IMR-90 (cell line): ENCODE results near the gene MMAA. TPM values are rescaled to one million over a fixed set of nuclear protein-coding genes. Genes with fewer than 3 reads are reported as not detected.

ENCODE experiments used
- ATAC-seq: fragments of 200-7000 bp; cut with Tn5 transposase; 2 replicates; pipeline ENCODE4 v1.9.1; 2020; ENCODE audit warnings: low read depth, mild to moderate bottlenecking, moderate library complexity
- BruUV-seq: library from RNA; stranded (reverse); fragments of 400-500 nt; replicated peaks from 2 replicates; lab custom pipeline; 2021; lab: Mats Ljungman, UMichigan
- CTCF ChIA-PET: fragments of 300-600 bp; formaldehyde crosslinking; extraction: SDS; loops from one replicate; lab custom pipeline; 2021; ENCODE audit warnings: antibody characterized with exemption; lab: Yijun Ruan, JAX
- POLR2A ChIA-PET: fragments of 300-600 bp; sonication (Branson Sonifier 250); formaldehyde crosslinking; loops from one replicate; lab custom pipeline; 2022; ENCODE audit warnings: antibody characterized with exemption; ENCODE audit not compliant: unreplicated experiment; lab: Charles Lee
- DNase-seq: peaks from one replicate; pipeline ENCODE4 v3.0.0; 2013
- H2AFZ ChIP-seq: replicated peaks from 2 replicates; pipeline ENCODE3; 2013; ENCODE audit warnings: low read length, mild to moderate bottlenecking; ENCODE audit not compliant: poor library complexity
- H2AK5ac ChIP-seq: 2 replicates; pipeline ENCODE4 v1.6.1; 2013; ENCODE audit warnings: low read depth, low read length, inconsistent platforms
- H2AK9ac ChIP-seq: replicated peaks from 2 replicates; pipeline ENCODE3; 2013; ENCODE audit warnings: mild to moderate bottlenecking, low read depth, low read length, moderate library complexity; ENCODE audit not compliant: poor library complexity
- H2BK120ac ChIP-seq: 2 replicates; pipeline ENCODE4 v1.6.1; 2013; ENCODE audit warnings: low read depth, low read length, inconsistent platforms
- H2BK15ac ChIP-seq: 3 replicates; pipeline ENCODE4 v1.6.1; 2013; ENCODE audit warnings: low read depth, low read length, inconsistent platforms
- H2BK20ac ChIP-seq: 2 replicates; pipeline ENCODE4 v1.6.1; 2013; ENCODE audit warnings: low read depth, mild to moderate bottlenecking, inconsistent platforms, low read length, moderate library complexity
- H2BK5ac ChIP-seq: 2 replicates; pipeline ENCODE4 v1.6.1; 2013; ENCODE audit warnings: mild to moderate bottlenecking, low read depth, low read length, inconsistent platforms; ENCODE audit not compliant: poor library complexity, severe bottlenecking
- H3K14ac ChIP-seq: replicated peaks from 2 replicates; pipeline ENCODE4 v1.6.1; 2013; ENCODE audit warnings: low read depth, low read length, inconsistent platforms
- H3K18ac ChIP-seq: 2 replicates; pipeline ENCODE4 v1.6.1; 2013; ENCODE audit warnings: low read depth, low read length, control low read depth
- H3K23ac ChIP-seq: 2 replicates; pipeline ENCODE4 v1.6.1; 2013; ENCODE audit warnings: low read depth, low read length, inconsistent platforms
- H3K27ac ChIP-seq: 2 replicates; pipeline ENCODE4 v1.5.1; 2013; ENCODE audit warnings: mild to moderate bottlenecking, control low read depth, low read length; ENCODE audit not compliant: insufficient read depth
- H3K27me3 ChIP-seq: 2 replicates; pipeline ENCODE4 v1.6.1; 2013; ENCODE audit warnings: low read length; ENCODE audit not compliant: control insufficient read depth, insufficient read depth
- H3K36me3 ChIP-seq: 2 replicates; pipeline ENCODE4 v1.6.1; 2013; ENCODE audit warnings: low read length, mixed read lengths; ENCODE audit not compliant: control insufficient read depth, insufficient read depth
- H3K4ac ChIP-seq: 2 replicates; pipeline ENCODE4 v1.6.1; 2013; ENCODE audit warnings: low read depth, low read length, inconsistent platforms
- H3K4me1 ChIP-seq: 2 replicates; pipeline ENCODE4 v1.6.1; 2013; ENCODE audit warnings: low read length, mixed read lengths; ENCODE audit not compliant: control insufficient read depth, insufficient read depth
- H3K4me2 ChIP-seq: 2 replicates; pipeline ENCODE4 v1.6.1; 2013; ENCODE audit warnings: low read depth, mild to moderate bottlenecking, control low read depth, low read length, moderate library complexity
- H3K4me3 ChIP-seq: 2 replicates; pipeline ENCODE4 v1.5.1; 2013; ENCODE audit warnings: low read depth, mild to moderate bottlenecking, control low read depth, low read length, moderate library complexity; ENCODE audit not compliant: insufficient read depth
- H3K56ac ChIP-seq: 2 replicates; pipeline ENCODE4 v1.6.1; 2013; ENCODE audit warnings: low read length, inconsistent platforms; ENCODE audit not compliant: insufficient read depth; ENCODE audit errors: extremely low read depth
- H3K79me1 ChIP-seq, 2 experiments: 2 replicates each; pipeline ENCODE4 v1.6.1; 2013; ENCODE audit warnings: low read length in 2 of 2, inconsistent platforms in 1 of 2, low read depth in 1 of 2
- H3K9ac ChIP-seq: 2 replicates; pipeline ENCODE4 v1.6.1; 2013; ENCODE audit warnings: low read depth, low read length, control low read depth
- H3K9me1 ChIP-seq: 2 replicates; pipeline ENCODE4 v1.6.1; 2013; ENCODE audit warnings: low read length, inconsistent platforms; ENCODE audit not compliant: insufficient read depth
- H3K9me3 ChIP-seq: 2 replicates; pipeline ENCODE4 v1.6.1; 2013; ENCODE audit warnings: low read length; ENCODE audit not compliant: control insufficient read depth, insufficient read depth
- H4K20me1 ChIP-seq: 2 replicates; pipeline ENCODE4 v1.6.1; 2013; ENCODE audit warnings: low read length, inconsistent platforms; ENCODE audit not compliant: insufficient read depth
- H4K5ac ChIP-seq: 2 replicates; pipeline ENCODE4 v1.6.1; 2013; ENCODE audit warnings: mild to moderate bottlenecking, low read depth, low read length, control low read depth
- H4K8ac ChIP-seq, 2 experiments: 2 replicates each; pipeline ENCODE4 v1.6.1; 2013; ENCODE audit warnings: low read depth in 2 of 2, low read length in 2 of 2, control low read depth in 1 of 2, inconsistent platforms in 1 of 2
- H4K91ac ChIP-seq: 2 replicates; pipeline ENCODE4 v1.6.1; 2013; ENCODE audit warnings: low read depth, low read length, inconsistent platforms; ENCODE audit not compliant: insufficient read depth
- BHLHE40 ChIP-seq: fragments of 150-350 bp; IDR thresholded peaks from 2 replicates; pipeline ENCODE4 v1.6.1; 2016; ENCODE audit warnings: mild to moderate bottlenecking, low read depth, low read length
- CEBPB ChIP-seq: IDR thresholded peaks from 2 replicates; pipeline ENCODE4 v1.6.1; 2012; ENCODE audit warnings: low read depth, low read length, improper control_type of control experiment
- CHD1 ChIP-seq: IDR thresholded peaks from 2 replicates; pipeline ENCODE4 v1.6.1; 2012; ENCODE audit warnings: low read depth, low read length, improper control_type of control experiment
- CTCF ChIP-seq: conservative IDR thresholded peaks from 2 replicates; pipeline ENCODE4 v1.5.1; 2012; ENCODE audit warnings: mild to moderate bottlenecking, low read depth, low read length, improper control_type of control experiment
- ELK1 ChIP-seq: fragments of 150-350 bp; IDR thresholded peaks from 2 replicates; pipeline ENCODE4 v1.6.1; 2016; ENCODE audit warnings: low read depth, mild to moderate bottlenecking, low read length, moderate library complexity, borderline replicate concordance
- FOS ChIP-seq: fragments of 150-350 bp; IDR thresholded peaks from 2 replicates; pipeline ENCODE4 v1.6.1; 2016; ENCODE audit warnings: low read depth, low read length
- MAFK ChIP-seq: IDR thresholded peaks from 2 replicates; pipeline ENCODE4 v1.6.1; 2012; ENCODE audit warnings: low read depth, low read length, improper control_type of control experiment
- RAD21 ChIP-seq: IDR thresholded peaks from 2 replicates; pipeline ENCODE4 v1.6.1; 2012; ENCODE audit warnings: low read length, improper control_type of control experiment
- RCOR1 ChIP-seq: IDR thresholded peaks from 2 replicates; pipeline ENCODE4 v1.6.1; 2012; ENCODE audit warnings: mild to moderate bottlenecking, low read length, improper control_type of control experiment; ENCODE audit not compliant: insufficient replicate concordance
- RFX5 ChIP-seq: IDR thresholded peaks from 2 replicates; pipeline ENCODE4 v1.8.0; 2012; ENCODE audit warnings: low read depth, mild to moderate bottlenecking, low read length, moderate library complexity
- SMC3 ChIP-seq: fragments of 150-350 bp; IDR thresholded peaks from 2 replicates; pipeline ENCODE4 v1.6.1; 2016; ENCODE audit warnings: low read depth, mild to moderate bottlenecking, antibody characterized with exemption, low read length, moderate library complexity
- USF2 ChIP-seq: fragments of 150-350 bp; IDR thresholded peaks from 2 replicates; pipeline ENCODE4 v1.6.1; 2017; ENCODE audit warnings: mild to moderate bottlenecking, antibody characterized with exemption, low read length, low read depth
- WGBS, 2 experiments: methylation state at CpG; one replicate each; pipeline versions ENCODE4 v1.1.5 to v1.1.7; 2013; ENCODE audit warnings: missing lambda C conversion rate in 2 of 2; ENCODE audit not compliant: insufficient read length in 1 of 2; ENCODE audit errors: extremely low coverage in 2 of 2; 5-methylcytosine and 5-hydroxymethylcytosine counted together
- dilution Hi-C: fragments of 300-500 bp; cut with HindIII; formaldehyde crosslinking; loops from one replicate; pipeline ENCODE4 v1.14.3; 2018; ENCODE audit warnings: low sequenced_read_pairs; ENCODE audit not compliant: unreplicated experiment
- in situ Hi-C: fragments of 300-500 bp; cut with MboI; formaldehyde crosslinking; loops from 3 replicates; pipeline ENCODE4 v1.14.3; 2019; ENCODE audit warnings: low sequenced_read_pairs, inconsistent platforms, mixed read lengths
- intact Hi-C: fragments of 100-400 bp; cut with micrococcal nuclease; formaldehyde crosslinking; loops from 2 replicates; pipeline ENCODE4 v1.10.0; 2022
- polyA plus RNA-seq, 3 experiments: library from polyadenylated mRNA; depleted of rRNA; stranded (reverse); fragments of >200 nt; gene quantifications; 2 replicates each; pipeline ENCODE4 v1.2.3, GENCODE V29; 2012; ENCODE audit warnings: low replicate concordance in 1 of 3
- total RNA-seq: library from RNA; depleted of rRNA; stranded (reverse); fragments of >200 nt; gene quantifications from 2 replicates; pipeline ENCODE4 v1.2.3, GENCODE V29; 2012

The MMAA gene
- total and polyA plus RNA-seq, 2 of the 4 experiments (the other 2 are of a cell fraction), result 4.4 to 5.2 TPM

GRCh38 chr4:145663194-145663593, 44.0 kb downstream of the MMAA start:
- H4K5ac ChIP-seq, result no peak overlapping the region
- H3K27me3 ChIP-seq, result no peaks in the 10 kb centered on the region
- H3K9me3 ChIP-seq, result no peaks in the 10 kb centered on the region
- H2BK120ac ChIP-seq, result no peak overlapping the region
- H2AK5ac ChIP-seq, result no peak overlapping the region
- no TSS peak for BruUV-seq
- no peak overlapping the region for H3K23ac ChIP-seq
- H2AK9ac ChIP-seq, result no peak overlapping the region
- no peak overlapping the region for H3K4me3 ChIP-seq
- no peak overlapping the region for H3K4ac ChIP-seq
- H4K20me1 ChIP-seq, result no peaks in the 10 kb centered on the region
- H3K4me2 ChIP-seq, result no peak overlapping the region
- H3K4me1 ChIP-seq, result no peaks in the 10 kb centered on the region
- no peaks in the 10 kb centered on the region for H3K79me1 ChIP-seq
- ChIA-PET CTCF (no interaction called here), POLR2A (no interaction called here)
- no peak overlapping the region for H3K27ac ChIP-seq
- no peak overlapping the region for H3K18ac ChIP-seq
- no peak overlapping the region for H4K8ac ChIP-seq
- no peak for TF ChIP-seq USF2
- TF ChIP-seq MAFK, result no peak
- no peak for TF ChIP-seq RFX5
- no peak for TF ChIP-seq RCOR1
- no peak for TF ChIP-seq RAD21
- TF ChIP-seq CTCF, result no peak
- TF ChIP-seq BHLHE40, result no peak
- TF ChIP-seq SMC3, result no peak
- TF ChIP-seq CEBPB, result no peak
- no peak for TF ChIP-seq CHD1
- no peak for TF ChIP-seq FOS
- no peak for TF ChIP-seq ELK1
- intact Hi-C loops, result no loop called here
- dilution Hi-C loops, result no loop called here
- H2BK15ac ChIP-seq, result no peak overlapping the region
- H3K56ac ChIP-seq, result no peak overlapping the region
- H3K14ac ChIP-seq, result no peak overlapping the region
- H3K9ac ChIP-seq, result no peak overlapping the region
- DNase-seq (no peak), ATAC-seq (no peak)
- no peak overlapping the region for H4K91ac ChIP-seq
- in situ Hi-C loops, result no loop called here
- H2BK5ac ChIP-seq, result no peak overlapping the region
- H3K36me3 ChIP-seq, result no peaks in the 10 kb centered on the region
- WGBS, 2 experiments, result 80% methylated on average over 1 of the region's 3 CpGs; no CpG with 5 or more reads in 1 of the 2 experiments
- H3K9me1 ChIP-seq, result no peaks in the 10 kb centered on the region; the same call in 1 of the 2 replicates
- no peak overlapping the region for H2AFZ ChIP-seq
- no peak overlapping the region for H2BK20ac ChIP-seq
